ENCODE results near the gene SHPK.

Gene SHPK

GRCh38 chr17:3672571-3672970, 36.5 kb upstream of the SHPK start:
- WGBS = 100% methylated on average over 3 of the region's 4 CpGs

GRCh38 chr17:3669548-3669947, 33.5 kb upstream of the SHPK start:
- peaks cover 4% of the 10 kb centered on the region for H3K4me1 ChIP-seq (ENCODE audit: insufficient read depth, low read length)
- peak overlapping the region; percentile 94 for H3K4me3 ChIP-seq (ENCODE audit: low read length)
- H3K9me3 ChIP-seq (ENCODE audit: insufficient read depth, low read depth, low read length) = no peaks in the 10 kb centered on the region
- peak overlapping the region; percentile 86; the same call in 1 of the 2 replicates for H3K27ac ChIP-seq (ENCODE audit: low read depth, low read length)
- H3K9ac ChIP-seq (ENCODE audit: low read depth, low read length) = peak overlapping the region; percentile 94
- H3K27me3 ChIP-seq (ENCODE audit: insufficient read depth, low read length) = no peaks in the 10 kb centered on the region
- peaks cover 4% of the 10 kb centered on the region for H3K36me3 ChIP-seq (ENCODE audit: insufficient read depth, low read length)
- 48% methylated on average over 11 of the region's 12 CpGs for WGBS

More at GRCh38 chr17:3672571-3672970, 36.5 kb upstream of the SHPK start:
- peaks cover 4% of the 10 kb centered on the region; the same call in 1 of the 2 replicates for H3K36me3 ChIP-seq (ENCODE audit: insufficient read depth, low read length)
- H3K9ac ChIP-seq (ENCODE audit: low read depth, low read length) = no peak overlapping the region
- no peaks in the 10 kb centered on the region for H3K9me3 ChIP-seq (ENCODE audit: insufficient read depth, low read depth, low read length)
- no peak overlapping the region for H3K27ac ChIP-seq (ENCODE audit: low read depth, low read length)
- no peak overlapping the region for H3K4me3 ChIP-seq (ENCODE audit: low read length)
- no peaks in the 10 kb centered on the region for H3K27me3 ChIP-seq (ENCODE audit: insufficient read depth, low read length)
- H3K4me1 ChIP-seq (ENCODE audit: insufficient read depth, low read length) = peaks cover under 1% of the 10 kb centered on the region; the same call in 1 of the 2 replicates

GRCh38 chr17:3669085-3669347, 33.0 kb upstream of the SHPK start:
- peak overlapping the region; percentile 86 for H3K27ac ChIP-seq (ENCODE audit: low read depth, low read length)
- H3K4me1 ChIP-seq (ENCODE audit: insufficient read depth, low read length) = peaks cover 4% of the 10 kb centered on the region
- H3K9me3 ChIP-seq (ENCODE audit: insufficient read depth, low read depth, low read length) = no peaks in the 10 kb centered on the region
- H3K27me3 ChIP-seq (ENCODE audit: insufficient read depth, low read length) = no peaks in the 10 kb centered on the region
- WGBS = under 1% methylated on average over 32 of the region's 32 CpGs
- peak overlapping the region; percentile 94 for H3K4me3 ChIP-seq (ENCODE audit: low read length)
- peaks cover 10% of the 10 kb centered on the region for H3K36me3 ChIP-seq (ENCODE audit: insufficient read depth, low read length)
- peak overlapping the region; percentile 94 for H3K9ac ChIP-seq (ENCODE audit: low read depth, low read length)

- H3K4me3 ChIP-seq (ENCODE audit: low read length) = peak within 1 kb of the TSS; percentile 94
- H3K9ac ChIP-seq (ENCODE audit: low read depth, low read length) = peak within 1 kb of the TSS; percentile 95
- no peaks in the 10 kb centered on the region for H3K27me3 ChIP-seq (ENCODE audit: insufficient read depth, low read length)
- peak within 1 kb of the TSS; percentile 100 for H3K27ac ChIP-seq (ENCODE audit: low read depth, low read length)
- no peaks in the 10 kb centered on the region for H3K9me3 ChIP-seq (ENCODE audit: insufficient read depth, low read depth, low read length)
- peaks cover 4% of the 10 kb centered on the region for H3K4me1 ChIP-seq (ENCODE audit: insufficient read depth, low read length)
- H3K36me3 ChIP-seq (ENCODE audit: insufficient read depth, low read length) = peaks cover 15% of the 10 kb centered on the region
- under 1% methylated on average over 89 of the region's 89 CpGs for WGBS
Observed at GRCh38 chr17:3668279-3669084, 32.4 kb upstream of the SHPK start, which contains the start of the genes EMC6 and TAX1BP3. Gene EMC6 (plus strand): TSS chr17:3668812. CDS start chr17:3669147, 335 bp downstream. Gene TAX1BP3 (minus strand): TSS chr17:3668578. CDS start chr17:3668526, 52 bp downstream.

- 6% methylated on average over 39 of the region's 39 CpGs for WGBS
- Histone ChIP-seq H3K27me3 (ENCODE audit: insufficient read depth, low read length) (no peaks in the 10 kb centered on the region), H3K9ac (ENCODE audit: low read depth, low read length) (peak overlapping the region; percentile 95), H3K4me3 (ENCODE audit: low read length) (peak overlapping the region; percentile 94), H3K27ac (ENCODE audit: low read depth, low read length) (peak overlapping the region; percentile 100), H3K4me1 (ENCODE audit: insufficient read depth, low read length) (peaks cover 4% of the 10 kb centered on the region), H3K9me3 (ENCODE audit: insufficient read depth, low read depth, low read length) (no peaks in the 10 kb centered on the region), H3K36me3 (ENCODE audit: insufficient read depth, low read length) (peaks cover 20% of the 10 kb centered on the region)
Observed at GRCh38 chr17:3667366-3668278, 31.6 kb upstream of the SHPK start.

- Histone ChIP-seq H3K36me3 (ENCODE audit: insufficient read depth, low read length) (peaks cover 20% of the 10 kb centered on the region), H3K9ac (ENCODE audit: low read depth, low read length) (no peak overlapping the region), H3K9me3 (ENCODE audit: insufficient read depth, low read depth, low read length) (no peaks in the 10 kb centered on the region), H3K27ac (ENCODE audit: low read depth, low read length) (no peak overlapping the region), H3K27me3 (ENCODE audit: insufficient read depth, low read length) (no peaks in the 10 kb centered on the region), H3K4me1 (ENCODE audit: insufficient read depth, low read length) (peaks cover 4% of the 10 kb centered on the region), H3K4me3 (ENCODE audit: low read length) (no peak overlapping the region)
- 96% methylated on average over 6 of the region's 6 CpGs for WGBS
Observed at GRCh38 chr17:3666516-3666915, 30.5 kb upstream of the SHPK start.

GRCh38 chr17:3665834-3666233, 29.8 kb upstream of the SHPK start:
- no peak overlapping the region for H3K9ac ChIP-seq (ENCODE audit: low read depth, low read length)
- H3K4me1 ChIP-seq (ENCODE audit: insufficient read depth, low read length) = peaks cover 4% of the 10 kb centered on the region
- no peak overlapping the region for H3K4me3 ChIP-seq (ENCODE audit: low read length)
- peaks cover 24% of the 10 kb centered on the region for H3K36me3 ChIP-seq (ENCODE audit: insufficient read depth, low read length)
- WGBS = 83% methylated on average over 5 of the region's 5 CpGs
- H3K27ac ChIP-seq (ENCODE audit: low read depth, low read length) = no peak overlapping the region
- H3K9me3 ChIP-seq (ENCODE audit: insufficient read depth, low read depth, low read length) = no peaks in the 10 kb centered on the region
- H3K27me3 ChIP-seq (ENCODE audit: insufficient read depth, low read length) = no peaks in the 10 kb centered on the region

- Histone ChIP-seq H3K27me3 (ENCODE audit: insufficient read depth, low read length) (no peaks in the 10 kb centered on the region), H3K9ac (ENCODE audit: low read depth, low read length) (no peak overlapping the region)
Observed at GRCh38 chr17:3663102-3664011, 27.3 kb upstream of the SHPK start.

GRCh38 chr17:3660311-3660891, 24.4 kb upstream of the SHPK start:
- Histone ChIP-seq H3K27ac (ENCODE audit: low read depth, low read length) (no peak overlapping the region), H3K4me1 (ENCODE audit: insufficient read depth, low read length) (0 out of 2 replicates have a peak, but pooled peaks cover 5% of the 10 kb centered on the region), H3K36me3 (ENCODE audit: insufficient read depth, low read length) (peaks cover 34% of the 10 kb centered on the region), H3K27me3 (ENCODE audit: insufficient read depth, low read length) (no peaks in the 10 kb centered on the region), H3K9ac (ENCODE audit: low read depth, low read length) (no peak overlapping the region), H3K9me3 (ENCODE audit: insufficient read depth, low read depth, low read length) (no peaks in the 10 kb centered on the region), H3K4me3 (ENCODE audit: low read length) (no peak overlapping the region)
- WGBS = 95% methylated on average over 23 of the region's 23 CpGs

More at GRCh38 chr17:3663102-3664011, 27.3 kb upstream of the SHPK start:
- WGBS = 92% methylated on average over 33 of the region's 33 CpGs
- Histone ChIP-seq H3K36me3 (ENCODE audit: insufficient read depth, low read length) (peaks cover 26% of the 10 kb centered on the region), H3K4me1 (ENCODE audit: insufficient read depth, low read length) (peaks cover 9% of the 10 kb centered on the region), H3K9me3 (ENCODE audit: insufficient read depth, low read depth, low read length) (no peaks in the 10 kb centered on the region), H3K4me3 (ENCODE audit: low read length) (no peak overlapping the region), H3K27ac (ENCODE audit: low read depth, low read length) (no peak overlapping the region)

GRCh38 chr17:3659541-3660111, 23.6 kb upstream of the SHPK start:
- H3K4me3 ChIP-seq (ENCODE audit: low read length) = no peak overlapping the region
- H3K27me3 ChIP-seq (ENCODE audit: insufficient read depth, low read length) = no peaks in the 10 kb centered on the region
- H3K9ac ChIP-seq (ENCODE audit: low read depth, low read length) = no peak overlapping the region
- H3K27ac ChIP-seq (ENCODE audit: low read depth, low read length) = no peak overlapping the region
- 84% methylated on average over 22 of the region's 22 CpGs for WGBS
- H3K36me3 ChIP-seq (ENCODE audit: insufficient read depth, low read length) = peaks cover 36% of the 10 kb centered on the region
- no peaks in the 10 kb centered on the region for H3K9me3 ChIP-seq (ENCODE audit: insufficient read depth, low read depth, low read length)
- H3K4me1 ChIP-seq (ENCODE audit: insufficient read depth, low read length) = 0 out of 2 replicates have a peak, but pooled peaks cover 5% of the 10 kb centered on the region
